Measurements from ENCODE around the gene FDXR. TPM values are rescaled to one million over a fixed set of nuclear protein-coding genes. Genes with fewer than 3 reads are reported as not detected.

FDXR gene
- total RNA-seq, 6 experiments from 2014 or later, result 7.7 to 18.7 (median 8.6) TPM

- no peak for DNase-seq
- H3K27me3 ChIP-seq, result peaks cover 11 to 12% of the 10 kb centered on the region in 2 donors
- 68% methylated on average over 5 of the region's 7 CpGs for WGBS (ENCODE audit: insufficient coverage, low coverage, low lambda C conversion rate, missing lambda C conversion rate)
- H3K4me1 ChIP-seq, result peaks cover 0 to 5% (median 1%) of the 10 kb centered on the region in 4 donors
- no peak overlapping the region for H3K27ac ChIP-seq
- ATAC-seq, result no peak
- no peaks in the 10 kb centered on the region for H3K36me3 ChIP-seq
- TF ChIP-seq CTCF (IDR thresholded peaks at IDR 0.05) (no peak), POLR2A (IDR thresholded peaks at IDR 0.05) (no peak)
- H3K9me3 ChIP-seq, result no peaks in the 10 kb centered on the region
- H3K4me3 ChIP-seq, result no peak overlapping the region
- intact Hi-C loops (cut with DNase I), result no loop called here
Measured at GRCh38 chr17:74856112-74856511, 16.7 kb downstream of the FDXR start.

GRCh38 chr17:74855323-74855722 is 17.5 kb downstream of the FDXR start:
- H3K36me3 ChIP-seq, result no peaks in the 10 kb centered on the region
- no peak overlapping the region for H3K27ac ChIP-seq
- H3K27me3 ChIP-seq, result peaks cover 4 to 10% of the 10 kb centered on the region in 2 donors
- ATAC-seq, result no peak
- no peaks in the 10 kb centered on the region for H3K9me3 ChIP-seq
- H3K4me3 ChIP-seq, result no peak overlapping the region
- WGBS (ENCODE audit: insufficient coverage, low coverage, low lambda C conversion rate, missing lambda C conversion rate), result 86% methylated on average over 1 of the region's 4 CpGs
- TF ChIP-seq CTCF (IDR thresholded peaks at IDR 0.05) (no peak), POLR2A (IDR thresholded peaks at IDR 0.05) (no peak)
- H3K4me1 ChIP-seq, result no peaks in the 10 kb centered on the region
- no peak for DNase-seq
- intact Hi-C loops (cut with DNase I), result no loop called here

- no peaks in the 10 kb centered on the region for H3K36me3 ChIP-seq
- 69% methylated on average over 6 of the region's 17 CpGs for WGBS (ENCODE audit: insufficient coverage, low coverage, low lambda C conversion rate, missing lambda C conversion rate)
- H3K27ac ChIP-seq, result no peak overlapping the region
- H3K9me3 ChIP-seq, result no peaks in the 10 kb centered on the region
- H3K27me3 ChIP-seq, result peaks cover 0 to 7% of the 10 kb centered on the region in 2 donors
- ATAC-seq, result no peak
- intact Hi-C loops (cut with DNase I), result no loop called here
- no peak for TF ChIP-seq CTCF (IDR thresholded peaks at IDR 0.05)
- H3K4me3 ChIP-seq, result no peak overlapping the region
- no peaks in the 10 kb centered on the region for H3K4me1 ChIP-seq
- DNase-seq, result no peak
Measured at GRCh38 chr17:74854792-74855191, 18.0 kb downstream of the FDXR start.

- ATAC-seq (no peak), DNase-seq (no peak)
- 65% methylated on average over 5 of the region's 8 CpGs for WGBS (ENCODE audit: insufficient coverage, low coverage, low lambda C conversion rate, missing lambda C conversion rate)
- Histone ChIP-seq H3K36me3 (no peaks in the 10 kb centered on the region), H3K4me1 (no peaks in the 10 kb centered on the region), H3K4me3 (no peak overlapping the region), H3K9me3 (no peaks in the 10 kb centered on the region), H3K27ac (no peak overlapping the region), H3K27me3 (peaks cover 0 to 7% of the 10 kb centered on the region in 2 donors)
- TF ChIP-seq POLR2A (IDR thresholded peaks at IDR 0.05), result no peak
- no peak for TF ChIP-seq CTCF (IDR thresholded peaks at IDR 0.05)
- intact Hi-C loops (cut with DNase I), result no loop called here
Measured at GRCh38 chr17:74853669-74854068, 19.1 kb downstream of the FDXR start.

- intact Hi-C loops (cut with DNase I), result no loop called here
- Histone ChIP-seq H3K9me3 (no peaks in the 10 kb centered on the region), H3K27ac (no peak overlapping the region), H3K27me3 (peaks cover 0 to 7% of the 10 kb centered on the region in 2 donors), H3K4me3 (no peak overlapping the region), H3K4me1 (no peaks in the 10 kb centered on the region), H3K36me3 (no peaks in the 10 kb centered on the region)
- ATAC-seq (no peak), DNase-seq (no peak)
- 16% methylated on average over 5 of the region's 9 CpGs for WGBS (ENCODE audit: insufficient coverage, low coverage, low lambda C conversion rate, missing lambda C conversion rate)
- no peak for TF ChIP-seq CTCF (IDR thresholded peaks at IDR 0.05)
- TF ChIP-seq POLR2A (IDR thresholded peaks at IDR 0.05), result no peak
Measured at GRCh38 chr17:74853048-74853397, 19.8 kb downstream of the FDXR start.

Data from right lobe of liver (tissue), 6 donors.